Activated CD4-positive, alpha-beta T cell treated with anti-CD3 and anti-CD28 coated beads for 36 hours (primary cell): ENCODE measurements around the gene FBXL4. TPM values are rescaled to one million over a fixed set of nuclear protein-coding genes. Genes with fewer than 3 reads are reported as not detected.

Source experiments
- ATAC-seq: fragments of 200-7000 bp; cut with Tn5 transposase; one replicate; pipeline ENCODE4 v1.10.0; 2021; ENCODE audit warnings: mild to moderate bottlenecking, moderate library complexity
- CTCF ChIA-PET: fragments of 350-600 bp; sonication (Branson Sonifier 250); formaldehyde crosslinking; loops from one replicate; lab custom pipeline; 2021; ENCODE audit warnings: antibody characterized with exemption; lab: Charles Lee
- POLR2A ChIA-PET: fragments of 350-600 bp; sonication (Branson Sonifier 250); formaldehyde crosslinking; loops from one replicate; lab custom pipeline; 2021; ENCODE audit warnings: antibody characterized with exemption, inconsistent platforms; lab: Charles Lee
- DNase-seq: peaks from one replicate; pipeline ENCODE4 v3.0.0-alpha.2; 2020
- H3K27ac Mint-ChIP-seq: one replicate; pipeline ENCODE4 v1.8.0; 2021; ENCODE audit warnings: mixed read lengths
- H3K27me3 Mint-ChIP-seq: one replicate; pipeline ENCODE4 v1.8.0; 2021; ENCODE audit warnings: mixed read lengths
- H3K36me3 Mint-ChIP-seq: one replicate; pipeline ENCODE4 v1.8.0; 2021; ENCODE audit warnings: low read depth, mixed read lengths
- H3K4me1 Mint-ChIP-seq: one replicate; pipeline ENCODE4 v1.8.0; 2021; ENCODE audit warnings: mixed read lengths
- H3K4me3 Mint-ChIP-seq: one replicate; pipeline ENCODE4 v1.8.0; 2021; ENCODE audit warnings: mild to moderate bottlenecking, moderate library complexity, mixed read lengths
- H3K9me3 Mint-ChIP-seq: one replicate; pipeline ENCODE4 v1.8.0; 2021; ENCODE audit warnings: low read depth, mixed read lengths
- intact Hi-C, 2 experiments: fragments of 100-400 bp; cut with DNase I in 1 of 2; cut with micrococcal nuclease in 1 of 2; formaldehyde crosslinking; loops; one replicate each; pipeline versions ENCODE4 v1.14.2 to v1.15.1; 2022 to 2024; cut with DNase I, micrococcal nuclease
- total RNA-seq, 2 experiments: library from RNA; stranded (reverse); gene quantifications; one replicate each; pipeline ENCODE4 v1.2.3, GENCODE V29; 2021

The FBXL4 gene
- total RNA-seq, 2 experiments from 2014 or later = 16.2 to 16.5 TPM

- no peak for ATAC-seq
- intact Hi-C loops = no loop called here
- Mint-ChIP-seq H3K27ac (no peak overlapping the region), H3K36me3 (no peaks in the 10 kb centered on the region), H3K4me3 (no peak overlapping the region), H3K9me3 (no peaks in the 10 kb centered on the region), H3K4me1 (peaks cover 17% of the 10 kb centered on the region), H3K27me3 (peaks cover 61% of the 10 kb centered on the region)
- ChIA-PET POLR2A (no interaction called here), CTCF (no interaction called here)
- no peak for DNase-seq
Measured at GRCh38 chr6:98821756-98822405, 125.9 kb downstream of the FBXL4 start.

Other genes with a start within 250 kb of the FBXL4 start
- not detected for gene POU3F2, start 113.4 kb downstream of the FBXL4 start, total RNA-seq